T-helper 1 cell treated with Interleukin-12 subunit alpha and Interleukin-12 subunit beta and Interleukin-4 antibody, amounts not matched to agents 30 μg/mL and 1 μg/mL, for 36 hours (primary cell): ENCODE results near the gene CAPN9.

Experiments used
- H3K27ac Mint-ChIP-seq: one replicate; pipeline ENCODE4 v1.8.0; 2021; ENCODE audit warnings: mild to moderate bottlenecking, mixed read lengths
- H3K27me3 Mint-ChIP-seq: one replicate; pipeline ENCODE4 v1.8.0; 2021; ENCODE audit warnings: low read depth, mixed read lengths
- H3K36me3 Mint-ChIP-seq: one replicate; pipeline ENCODE4 v1.8.0; 2021; ENCODE audit warnings: low read depth, mixed read lengths
- H3K4me1 Mint-ChIP-seq: one replicate; pipeline ENCODE4 v1.8.0; 2021; ENCODE audit warnings: low read depth, mixed read lengths
- H3K4me3 Mint-ChIP-seq: one replicate; pipeline ENCODE4 v1.8.0; 2021; ENCODE audit warnings: mild to moderate bottlenecking, moderate library complexity, mixed read lengths
- H3K9me3 Mint-ChIP-seq: one replicate; pipeline ENCODE4 v1.8.0; 2021; ENCODE audit warnings: mixed read lengths

The CAPN9 gene

GRCh38 chr1:230786385-230786753 lies 39.2 kb downstream of the CAPN9 start:
- no peaks in the 10 kb centered on the region for H3K36me3 Mint-ChIP-seq
- H3K9me3 Mint-ChIP-seq: no peaks in the 10 kb centered on the region
- H3K4me1 Mint-ChIP-seq: no peaks in the 10 kb centered on the region
- no peak overlapping the region for H3K27ac Mint-ChIP-seq
- no peak overlapping the region for H3K4me3 Mint-ChIP-seq
- peaks cover 5% of the 10 kb centered on the region for H3K27me3 Mint-ChIP-seq

GRCh38 chr1:230787471-230787870 lies 40.3 kb downstream of the CAPN9 start:
- Mint-ChIP-seq H3K27me3 (peaks cover 5% of the 10 kb centered on the region), H3K4me1 (no peaks in the 10 kb centered on the region), H3K4me3 (no peak overlapping the region), H3K36me3 (no peaks in the 10 kb centered on the region), H3K9me3 (no peaks in the 10 kb centered on the region), H3K27ac (no peak overlapping the region)

- Mint-ChIP-seq H3K36me3 (no peaks in the 10 kb centered on the region), H3K9me3 (no peaks in the 10 kb centered on the region), H3K4me1 (no peaks in the 10 kb centered on the region), H3K27me3 (peaks cover 5% of the 10 kb centered on the region), H3K4me3 (no peak overlapping the region), H3K27ac (no peak overlapping the region)
These were observed 41.5 kb downstream of the CAPN9 start for GRCh38 chr1:230788561-230789275.

GRCh38 chr1:230790026-230790425 lies 42.8 kb downstream of the CAPN9 start:
- H3K9me3 Mint-ChIP-seq: no peaks in the 10 kb centered on the region
- H3K27me3 Mint-ChIP-seq: peaks cover 5% of the 10 kb centered on the region
- H3K27ac Mint-ChIP-seq: no peak overlapping the region
- no peaks in the 10 kb centered on the region for H3K4me1 Mint-ChIP-seq
- no peak overlapping the region for H3K4me3 Mint-ChIP-seq
- H3K36me3 Mint-ChIP-seq: no peaks in the 10 kb centered on the region

GRCh38 chr1:230791986-230792564 lies 44.9 kb downstream of the CAPN9 start:
- H3K27me3 Mint-ChIP-seq: peaks cover 5% of the 10 kb centered on the region
- no peak overlapping the region for H3K4me3 Mint-ChIP-seq

GRCh38 chr1:230792691-230793462 lies 45.7 kb downstream of the CAPN9 start:
- H3K27ac Mint-ChIP-seq: no peak overlapping the region
- H3K27me3 Mint-ChIP-seq: peaks cover 5% of the 10 kb centered on the region
- H3K36me3 Mint-ChIP-seq: no peaks in the 10 kb centered on the region
- no peaks in the 10 kb centered on the region for H3K9me3 Mint-ChIP-seq
- H3K4me3 Mint-ChIP-seq: no peak overlapping the region
- no peaks in the 10 kb centered on the region for H3K4me1 Mint-ChIP-seq

More at GRCh38 chr1:230791986-230792564, 44.9 kb downstream of the CAPN9 start:
- H3K9me3 Mint-ChIP-seq: no peaks in the 10 kb centered on the region
- H3K4me1 Mint-ChIP-seq: no peaks in the 10 kb centered on the region
- no peaks in the 10 kb centered on the region for H3K36me3 Mint-ChIP-seq
- H3K27ac Mint-ChIP-seq: no peak overlapping the region

GRCh38 chr1:230793463-230793745 lies 46.2 kb downstream of the CAPN9 start:
- no peaks in the 10 kb centered on the region for H3K4me1 Mint-ChIP-seq
- no peak overlapping the region for H3K4me3 Mint-ChIP-seq
- no peaks in the 10 kb centered on the region for H3K9me3 Mint-ChIP-seq
- H3K27ac Mint-ChIP-seq: no peak overlapping the region
- no peaks in the 10 kb centered on the region for H3K36me3 Mint-ChIP-seq
- peaks cover 1% of the 10 kb centered on the region for H3K27me3 Mint-ChIP-seq

- Mint-ChIP-seq H3K27me3 (peaks cover 3% of the 10 kb centered on the region), H3K4me1 (no peaks in the 10 kb centered on the region), H3K9me3 (no peaks in the 10 kb centered on the region), H3K27ac (no peak overlapping the region), H3K4me3 (no peak overlapping the region), H3K36me3 (no peaks in the 10 kb centered on the region)
These were observed 47.2 kb downstream of the CAPN9 start for GRCh38 chr1:230794431-230794830.

GRCh38 chr1:230794871-230795605 lies 47.9 kb downstream of the CAPN9 start:
- Mint-ChIP-seq H3K27ac (no peak overlapping the region), H3K36me3 (no peaks in the 10 kb centered on the region), H3K9me3 (no peaks in the 10 kb centered on the region), H3K27me3 (peaks cover 3% of the 10 kb centered on the region), H3K4me3 (no peak overlapping the region), H3K4me1 (no peaks in the 10 kb centered on the region)

GRCh38 chr1:230796626-230797025 lies 49.4 kb downstream of the CAPN9 start:
- Mint-ChIP-seq H3K9me3 (no peaks in the 10 kb centered on the region), H3K4me1 (no peaks in the 10 kb centered on the region), H3K27me3 (peaks cover 3% of the 10 kb centered on the region), H3K27ac (no peak overlapping the region), H3K4me3 (no peak overlapping the region), H3K36me3 (no peaks in the 10 kb centered on the region)

GRCh38 chr1:230797376-230797920 lies 50.3 kb downstream of the CAPN9 start:
- H3K9me3 Mint-ChIP-seq: no peaks in the 10 kb centered on the region
- no peak overlapping the region for H3K4me3 Mint-ChIP-seq
- no peaks in the 10 kb centered on the region for H3K4me1 Mint-ChIP-seq
- no peak overlapping the region for H3K27ac Mint-ChIP-seq
- H3K27me3 Mint-ChIP-seq: peaks cover 7% of the 10 kb centered on the region
- H3K36me3 Mint-ChIP-seq: no peaks in the 10 kb centered on the region

GRCh38 chr1:230797942-230798365 lies 50.8 kb downstream of the CAPN9 start:
- Mint-ChIP-seq H3K36me3 (no peaks in the 10 kb centered on the region), H3K9me3 (no peaks in the 10 kb centered on the region), H3K4me1 (no peaks in the 10 kb centered on the region), H3K4me3 (no peak overlapping the region), H3K27ac (no peak overlapping the region), H3K27me3 (peaks cover 7% of the 10 kb centered on the region)

- Mint-ChIP-seq H3K4me3 (no peak overlapping the region), H3K27ac (no peak overlapping the region), H3K9me3 (no peaks in the 10 kb centered on the region), H3K27me3 (peaks cover 7% of the 10 kb centered on the region), H3K36me3 (no peaks in the 10 kb centered on the region), H3K4me1 (no peaks in the 10 kb centered on the region)
These were observed 51.3 kb downstream of the CAPN9 start for GRCh38 chr1:230798491-230798890.
